ENCODE measurements around the gene CSMD2. TPM values are rescaled to one million over a fixed set of nuclear protein-coding genes. Genes with fewer than 3 reads are reported as not detected.

CSMD2 gene
- total RNA-seq, 4 donors from 2014 or later: 0.60 to 2.5 (median 1.2) TPM

GRCh38 chr1:33572387-33572786, 592.6 kb downstream of the CSMD2 start:
- no peak for TF ChIP-seq CTCF (IDR thresholded peaks at IDR 0.05)
- TF ChIP-seq POLR2A (IDR thresholded peaks at IDR 0.05): no peak
- TF ChIP-seq EP300 (IDR thresholded peaks at IDR 0.05): no peak
- no peak for DNase-seq (ENCODE audit: low spot score in 2 of 2)
- WGBS, 2 donors: 88 to 95% methylated on average over 5 of the region's 5 CpGs

GRCh38 chr1:33569331-33569730, 595.7 kb downstream of the CSMD2 start:
- WGBS, 2 donors: 92 to 93% methylated on average over 7 of the region's 7 CpGs
- no peak overlapping the region for H3K27ac ChIP-seq
- H3K27me3 ChIP-seq: no peaks in the 10 kb centered on the region
- H3K4me3 ChIP-seq: no peak overlapping the region
- H3K36me3 ChIP-seq: no peaks in the 10 kb centered on the region
- peaks cover 0 to 4% (median 0%) of the 10 kb centered on the region in 4 donors for H3K9me3 ChIP-seq
- TF ChIP-seq EP300 (IDR thresholded peaks at IDR 0.05) (no peak), CTCF (IDR thresholded peaks at IDR 0.05) (no peak), POLR2A (IDR thresholded peaks at IDR 0.05) (no peak)
- peaks cover 0 to 4% (median 0%) of the 10 kb centered on the region in 4 donors for H3K4me1 ChIP-seq
- DNase-seq (ENCODE audit: low spot score in 2 of 2): no peak

More at GRCh38 chr1:33572387-33572786, 592.6 kb downstream of the CSMD2 start:
- no peaks in the 10 kb centered on the region for H3K36me3 ChIP-seq
- H3K4me1 ChIP-seq: peaks cover 0 to 4% (median 0%) of the 10 kb centered on the region in 4 donors
- peaks cover 0 to 6% (median 0%) of the 10 kb centered on the region in 4 donors for H3K9me3 ChIP-seq
- H3K27me3 ChIP-seq: no peaks in the 10 kb centered on the region
- no peak overlapping the region for H3K27ac ChIP-seq
- no peak overlapping the region for H3K4me3 ChIP-seq

- TF ChIP-seq EP300 (IDR thresholded peaks at IDR 0.05) (no peak), CTCF (IDR thresholded peaks at IDR 0.05) (no peak), POLR2A (IDR thresholded peaks at IDR 0.05) (no peak)
- Histone ChIP-seq H3K9me3 (no peaks in the 10 kb centered on the region), H3K4me1 (peaks cover 0 to 12% (median 0%) of the 10 kb centered on the region in 4 donors), H3K36me3 (no peaks in the 10 kb centered on the region), H3K27me3 (no peaks in the 10 kb centered on the region), H3K27ac (no peak overlapping the region), H3K4me3 (no peak overlapping the region)
- 72 to 79% methylated on average over 2 of the region's 2 CpGs for WGBS, 2 donors
- no peak for DNase-seq (ENCODE audit: low spot score in 2 of 2)
These were observed 601.3 kb downstream of the CSMD2 start for GRCh38 chr1:33563699-33564098.

GRCh38 chr1:33562563-33562962, 602.5 kb downstream of the CSMD2 start:
- DNase-seq (ENCODE audit: low spot score in 2 of 2): no peak
- H3K4me1 ChIP-seq: peaks cover 0 to 12% (median 0%) of the 10 kb centered on the region in 4 donors
- TF ChIP-seq CTCF (IDR thresholded peaks at IDR 0.05) (no peak), POLR2A (IDR thresholded peaks at IDR 0.05) (no peak), EP300 (IDR thresholded peaks at IDR 0.05) (no peak)
- no peaks in the 10 kb centered on the region for H3K36me3 ChIP-seq
- no peak overlapping the region for H3K27ac ChIP-seq
- H3K4me3 ChIP-seq: no peak overlapping the region
- no peaks in the 10 kb centered on the region for H3K9me3 ChIP-seq
- WGBS, 2 donors: 86 to 95% methylated on average over 4 of the region's 4 CpGs
- no peaks in the 10 kb centered on the region for H3K27me3 ChIP-seq

- Histone ChIP-seq H3K4me1 (peaks cover 0 to 12% (median 0%) of the 10 kb centered on the region in 4 donors), H3K4me3 (no peak overlapping the region), H3K36me3 (no peaks in the 10 kb centered on the region), H3K27ac (no peak overlapping the region), H3K27me3 (no peaks in the 10 kb centered on the region), H3K9me3 (no peaks in the 10 kb centered on the region)
- TF ChIP-seq CTCF (IDR thresholded peaks at IDR 0.05): no peak
- TF ChIP-seq EP300 (IDR thresholded peaks at IDR 0.05): no peak
- TF ChIP-seq POLR2A (IDR thresholded peaks at IDR 0.05): no peak
- 79 to 86% methylated on average over 9 of the region's 9 CpGs for WGBS, 2 donors
- DNase-seq (ENCODE audit: low spot score in 2 of 2): no peak
These were observed 603.5 kb downstream of the CSMD2 start for GRCh38 chr1:33561576-33561975.
